GM19467 (cell line): ENCODE data around the gene EIF5A.

Experiments used
- ATAC-seq: cut with Tn5 transposase; IDR thresholded peaks from one replicate; pipeline ENCODE4 v1.9.1; 2021; ENCODE audit warnings: mild to moderate bottlenecking, moderate library complexity; ENCODE audit not compliant: unreplicated experiment

The EIF5A gene

GRCh38 chr17:7352910-7353635 is 45.6 kb downstream of the EIF5A start:
- no peak for ATAC-seq

DNA sequence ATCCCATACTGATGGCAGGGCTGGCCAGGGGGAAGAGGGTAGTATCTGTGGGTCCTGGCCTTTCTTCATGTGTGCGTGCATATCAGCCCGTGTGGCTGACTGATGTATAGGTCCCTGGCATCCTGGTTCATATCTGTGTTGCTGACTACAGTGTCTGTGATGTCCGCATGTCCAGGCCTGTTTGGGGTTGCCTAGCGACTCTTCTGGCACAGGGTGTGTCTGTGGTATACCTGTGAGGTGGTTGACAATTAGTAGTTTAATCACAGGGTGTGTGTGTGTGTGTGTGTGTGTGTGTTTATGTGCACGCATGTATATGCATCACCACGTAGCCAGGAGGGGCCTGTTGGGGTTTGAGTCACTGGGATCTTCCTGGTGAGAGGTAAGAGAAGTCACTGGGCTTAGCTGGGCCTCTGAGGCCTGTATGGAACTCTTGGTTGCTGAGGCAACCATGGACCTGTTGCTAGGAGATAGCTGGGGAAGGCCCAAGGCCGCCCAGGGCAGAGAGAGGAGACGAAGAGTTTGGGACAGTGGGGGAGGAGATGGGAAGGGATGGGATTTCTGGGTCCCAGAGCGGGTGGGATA is 46.9 kb downstream of the EIF5A start:
- ATAC-seq = no peak

DNA sequence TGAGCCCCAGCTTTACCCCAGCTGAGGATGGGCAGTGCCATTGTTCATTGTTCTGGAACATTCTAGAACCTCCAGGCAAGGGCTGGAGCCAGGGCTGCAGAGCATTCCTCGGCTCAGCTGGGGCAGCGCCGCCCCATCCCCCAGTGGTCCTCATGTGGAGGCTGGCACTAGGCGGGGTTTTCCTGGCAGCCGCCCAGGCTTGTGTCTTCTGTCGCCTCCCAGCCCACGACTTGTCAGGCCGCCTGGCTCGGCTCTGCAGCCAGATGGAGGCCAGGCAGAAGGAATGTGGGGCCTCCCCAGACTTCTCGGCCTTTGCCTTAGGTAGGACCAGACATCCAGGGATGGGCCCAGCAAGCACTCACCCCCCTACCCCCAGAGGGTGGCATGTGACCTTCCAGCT is 47.6 kb downstream of the EIF5A start, which contains the start of gene TMEM95:
Gene TMEM95, plus strand, starts transcription at position 104 of the 400 bp plus-strand sequence. Its CDS starts 49 bp downstream, at position 153.
- no peak for ATAC-seq

- no peak for ATAC-seq
Measured at GRCh38 chr17:7355573-7355972, 48.1 kb downstream of the EIF5A start.

- ATAC-seq = no peak
Measured at GRCh38 chr17:7356072-7356549, 48.7 kb downstream of the EIF5A start.

DNA sequence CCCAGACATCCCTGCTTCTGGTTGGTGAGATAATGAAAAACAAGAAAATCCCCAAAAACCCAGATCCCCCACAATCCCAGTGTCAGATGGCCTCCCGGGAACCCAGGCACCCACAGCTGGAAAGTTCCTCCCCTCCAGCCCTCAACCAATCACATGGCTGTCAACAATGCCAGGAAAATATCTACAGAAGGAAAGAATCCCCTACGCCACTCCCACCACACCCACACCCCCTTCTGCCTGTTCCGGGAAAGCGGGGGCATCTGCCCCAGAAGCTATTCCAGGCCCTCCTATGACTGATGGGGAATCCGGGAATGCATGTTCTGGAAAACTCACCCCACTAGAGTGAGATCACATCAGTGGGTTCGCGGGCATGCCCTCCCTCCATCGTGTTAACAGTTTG is 49.3 kb downstream of the EIF5A start:
- ATAC-seq = no peak

DNA sequence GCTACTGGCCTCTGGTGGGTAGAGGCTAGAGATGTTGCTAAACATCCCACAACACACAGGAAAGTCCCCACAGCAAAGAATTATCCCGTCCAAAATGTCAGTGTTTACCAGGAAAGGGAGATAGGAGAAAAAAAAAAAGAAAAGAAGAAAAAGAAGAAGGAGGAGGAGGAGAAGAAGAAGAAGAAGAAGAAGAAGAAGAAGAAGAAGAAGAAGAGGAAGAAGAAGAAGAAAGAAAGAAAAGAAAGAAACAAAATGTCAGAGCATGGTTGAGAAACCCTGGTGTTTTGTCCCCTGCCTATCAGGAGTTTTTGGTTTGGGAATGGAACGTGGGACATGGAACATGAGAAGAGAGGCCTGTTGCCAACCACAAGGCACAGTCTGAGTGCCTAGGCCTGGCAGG is 50.0 kb downstream of the EIF5A start:
- no peak for ATAC-seq

- no peak for ATAC-seq
Measured at GRCh38 chr17:7361906-7362305, 54.5 kb downstream of the EIF5A start.
